GM12878 (cell line): Measurements from ENCODE around the gene ELL2. TPM values are rescaled to one million over a fixed set of nuclear protein-coding genes. Genes with fewer than 3 reads are reported as not detected.

ENCODE experiments used
- ATAC-seq: fragments of 200-7000 bp; cut with Tn5 transposase; 3 replicates; pipeline ENCODE4 v1.9.1; 2020; ENCODE audit warnings: mild to moderate bottlenecking, moderate library complexity
- BruUV-seq: library from RNA; stranded (reverse); fragments of 400-500 nt; replicated peaks from 2 replicates; lab custom pipeline; 2021; lab: Mats Ljungman, UMichigan
- CTCF ChIA-PET: fragments of 300-600 bp; sonication (Branson Sonifier 250); formaldehyde crosslinking; extraction: SDS; loops from one replicate; lab custom pipeline; 2021; ENCODE audit warnings: inconsistent platforms; lab: Yijun Ruan, JAX
- POLR2A ChIA-PET: fragments of 350-600 bp; formaldehyde crosslinking; extraction: SDS; loops from one replicate; lab custom pipeline; 2021; ENCODE audit warnings: inconsistent platforms; lab: Charles Lee
- RAD21 ChIA-PET: fragments of 300-600 bp; sonication (Branson Sonifier 250); formaldehyde crosslinking; loops from one replicate; lab custom pipeline; 2023; ENCODE audit warnings: antibody characterized with exemption; ENCODE audit not compliant: unreplicated experiment; lab: Charles Lee
- SMC1A ChIA-PET: fragments of 300-600 bp; sonication (Branson Sonifier 250); formaldehyde crosslinking; loops from one replicate; lab custom pipeline; 2023; ENCODE audit not compliant: unreplicated experiment, uncharacterized antibody; lab: Charles Lee
- DNase-seq: peaks from one replicate; pipeline ENCODE4 v3.0.0-alpha.2; 2011; ENCODE audit warnings: low read depth, low spot score
- FAIRE-seq: peaks from 3 replicates; lab custom pipeline; 2011; peaks lifted over from hg19 to GRCh38; lab: Jason Lieb, UNC
- H2AFZ ChIP-seq: 2 replicates; pipeline ENCODE4 v1.6.0; 2011; ENCODE audit warnings: low read depth, low read length, control low read depth; ENCODE audit not compliant: control insufficient read depth
- H3K27ac ChIP-seq: 2 replicates; pipeline ENCODE4 v1.5.1; 2011; ENCODE audit warnings: control low read depth; ENCODE audit not compliant: control insufficient read depth, insufficient read depth
- H3K27me3 ChIP-seq, 2 experiments: replicated peaks in 1 of 2; 2 replicates each; pipeline versions ENCODE4 v1.6.0 to v1.6.1; 2011; ENCODE audit warnings: low read length in 1 of 2; ENCODE audit not compliant: control insufficient read depth in 2 of 2, insufficient read depth in 2 of 2
- H3K36me3 ChIP-seq, 2 experiments: 2 replicates each; pipeline ENCODE4 v1.5.1; 2011; ENCODE audit warnings: low read length in 1 of 2; ENCODE audit not compliant: control insufficient read depth in 2 of 2, insufficient read depth in 2 of 2
- H3K4me1 ChIP-seq: 2 replicates; pipeline ENCODE4 v1.6.1; 2011; ENCODE audit warnings: mild to moderate bottlenecking, low read length, moderate library complexity, mixed read lengths; ENCODE audit not compliant: control insufficient read depth, insufficient read depth
- H3K4me2 ChIP-seq: 2 replicates; pipeline ENCODE4 v1.6.0; 2011; ENCODE audit warnings: control low read depth; ENCODE audit not compliant: control insufficient read depth, insufficient read depth
- H3K4me3 ChIP-seq: fragments of 200-600 bp; sonication (generic); 2 replicates; pipeline ENCODE4 v1.5.1; 2016
- H3K79me2 ChIP-seq: 2 replicates; pipeline ENCODE4 v1.6.0; 2011; ENCODE audit warnings: low read length; ENCODE audit not compliant: control insufficient read depth, insufficient read depth
- H3K9ac ChIP-seq: 2 replicates; pipeline ENCODE4 v1.8.0; 2011; ENCODE audit warnings: low read length, control low read depth, mixed read lengths; ENCODE audit not compliant: control insufficient read depth, insufficient read depth
- H3K9me3 ChIP-seq: replicated peaks from 3 replicates; pipeline ENCODE4 v1.5.1; 2011; ENCODE audit warnings: mild to moderate bottlenecking, low read length; ENCODE audit not compliant: control insufficient read depth, insufficient read depth
- H4K20me1 ChIP-seq: 2 replicates; pipeline ENCODE4 v1.6.0; 2011; ENCODE audit not compliant: control insufficient read depth, insufficient read depth
- ATF3 ChIP-seq: IDR thresholded peaks from 2 replicates; pipeline ENCODE4 v1.6.1; 2011; ENCODE audit warnings: low read depth, mild to moderate bottlenecking, low read length, moderate library complexity, borderline replicate concordance; ENCODE audit errors: extremely low read depth
- CTCF ChIP-seq, 3 experiments: IDR thresholded peaks in 2 of 3; conservative IDR thresholded peaks in 1 of 3; 2 replicates each; pipeline ENCODE4 v1.5.1; 2011; ENCODE audit warnings: low read depth in 3 of 3, low read length in 3 of 3, mild to moderate bottlenecking in 3 of 3, control low read depth in 2 of 3, moderate library complexity in 2 of 3, inconsistent platforms in 1 of 3, mixed read lengths in 1 of 3; ENCODE audit not compliant: control insufficient read depth in 2 of 3, insufficient read depth in 1 of 3; ENCODE audit errors: extremely low read depth in 1 of 3
- ELK1 ChIP-seq: IDR thresholded peaks from 2 replicates; pipeline ENCODE4 v1.6.1; 2012; ENCODE audit warnings: low read depth, low read length, improper control_type of control experiment
- HDAC6 ChIP-seq: fragments of 200-600 bp; sonication (generic); IDR thresholded peaks from one replicate; pipeline ENCODE4 v1.8.0; 2017; ENCODE audit warnings: antibody characterized with exemption; ENCODE audit not compliant: unreplicated experiment
- IRF4 ChIP-seq: IDR thresholded peaks from 2 replicates; pipeline ENCODE4 v1.6.1; 2011; ENCODE audit warnings: low read depth, low read length
- MXI1 ChIP-seq: fragments of 150-350 bp; IDR thresholded peaks from 2 replicates; pipeline ENCODE4 v1.6.1; 2011; ENCODE audit warnings: low read depth, mild to moderate bottlenecking, inconsistent platforms, low read length, improper control_type of control experiment
- POU2F2 ChIP-seq: IDR thresholded peaks from 3 replicates; pipeline ENCODE4 v1.6.1; 2011; ENCODE audit warnings: low read depth, mild to moderate bottlenecking, low read length, borderline replicate concordance
- RAD21 ChIP-seq: IDR thresholded peaks from 2 replicates; pipeline ENCODE4 v1.6.1; 2011; ENCODE audit warnings: mild to moderate bottlenecking, low read depth, low read length, moderate library complexity; ENCODE audit not compliant: insufficient read depth
- RB1 ChIP-seq: fragments of 450-650 bp; formaldehyde crosslinking; IDR thresholded peaks from 2 replicates; pipeline ENCODE4 v1.6.1; 2017; ENCODE audit warnings: mild to moderate bottlenecking, borderline replicate concordance
- RUNX3 ChIP-seq: IDR thresholded peaks from 2 replicates; pipeline ENCODE4 v1.6.1; 2012; ENCODE audit warnings: low read length, inconsistent platforms
- SMC3 ChIP-seq: IDR thresholded peaks from 2 replicates; pipeline ENCODE4 v1.6.1; 2011; ENCODE audit warnings: low read length, improper control_type of control experiment, borderline replicate concordance
- YBX1 ChIP-seq: fragments of 450-650 bp; IDR thresholded peaks from 2 replicates; pipeline ENCODE4 v1.6.1; 2016; ENCODE audit warnings: antibody characterized with exemption
- YY1 ChIP-seq: IDR thresholded peaks from 2 replicates; pipeline ENCODE4 v1.6.1; 2011; ENCODE audit warnings: low read depth, mild to moderate bottlenecking, low read length
- ZNF687 ChIP-seq: fragments of 450-650 bp; IDR thresholded peaks from 2 replicates; pipeline ENCODE4 v1.6.1; 2017; ENCODE audit warnings: mild to moderate bottlenecking, moderate library complexity
- WGBS: methylation state at CpG from one replicate; pipeline ENCODE4 v1.1.6; 2016; ENCODE audit warnings: low lambda C conversion rate; ENCODE audit not compliant: insufficient replicate concordance, insufficient coverage; ENCODE audit errors: missing lambda C conversion rate; 5-methylcytosine and 5-hydroxymethylcytosine counted together
- in situ Hi-C: fragments of 300-500 bp; cut with MboI; formaldehyde crosslinking; loops from 9 replicates; pipeline ENCODE4 v1.14.3; 2018; ENCODE audit warnings: mixed read lengths
- intact Hi-C: fragments of 100-400 bp; cut with micrococcal nuclease; formaldehyde crosslinking; loops from one replicate; pipeline ENCODE4 v1.14.2; 2022; ENCODE audit not compliant: unreplicated experiment
- polyA plus RNA-seq, 11 experiments: library from polyadenylated mRNA; depleted of rRNA in 4 of 11; unstranded in 6 of 11; stranded (reverse) in 5 of 11; fragments of >200 nt; fragmentation: Nextera tagmentation in 4 of 11; fragmentation: Illumina TruSeq in 1 of 11; extraction: Ambion mirVana in 4 of 11; extraction: Trizol in 1 of 11; gene quantifications; 1 replicate in 1 of 11; 2 replicates in 10 of 11; pipeline versions ENCODE4 v1.2.1 to v1.2.3, GENCODE V29; 2011 to 2016; ENCODE audit warnings: inconsistent platforms in 2 of 11, missing spikeins in 2 of 11, low read depth in 1 of 11
- total RNA-seq, 4 experiments: library from RNA; depleted of rRNA in 3 of 4; stranded (reverse); fragments of >200 nt in 3 of 4; fragmentation: Illumina TruSeq in 1 of 4; extraction: Trizol in 1 of 4; gene quantifications; 2 replicates each; pipeline versions ENCODE4 v1.2.1 to v1.2.3, GENCODE V29; 2013 to 2021

Gene ELL2
- total and polyA plus RNA-seq, 10 of the 15 experiments (the other 5 are each of a cell fraction or from before 2014, with no cell fraction given), result 24.2 to 91.4 (median 57.4) TPM

- no peak overlapping the region for H3K4me2 ChIP-seq
- 51% methylated on average over 7 of the region's 7 CpGs for WGBS
- peak overlapping the region; percentile 54 for H2AFZ ChIP-seq
- no peak overlapping the region for H3K4me3 ChIP-seq
- TF ChIP-seq MXI1, result no peak
- 0 out of 3 replicates have a peak, but pooled peaks have one; percentile 16 for TF ChIP-seq POU2F2
- TF ChIP-seq RAD21, result peak; percentile 98
- TF ChIP-seq YBX1, result no peak
- peak; percentile 98 for TF ChIP-seq SMC3
- peak; percentile 88 to 97 (median 95); a peak in 5 of 6 replicates for TF ChIP-seq CTCF (IDR thresholded peaks at IDR 0.05 in 2 of 3, conservative IDR thresholded peaks at IDR 0.05 in 1 of 3; ENCODE audit: control insufficient read depth in 2 of 3, extremely low read depth in 1 of 3, insufficient read depth in 1 of 3, low read depth in 3 of 3, low read length in 3 of 3)
- TF ChIP-seq ZNF687, result no peak
- TF ChIP-seq YY1, result peak; percentile 82
- TF ChIP-seq RUNX3, result no peak
- 0 out of 2 replicates have a peak, but pooled peaks have one; percentile 52 for TF ChIP-seq RB1
- TF ChIP-seq ELK1, result no peak
- TF ChIP-seq HDAC6, result no peak
- TF ChIP-seq IRF4, result peak; percentile 36; the same call in 1 of the 2 replicates
- TF ChIP-seq ATF3, result peak; percentile 27; the same call in 1 of the 2 replicates
- H4K20me1 ChIP-seq, result no peaks in the 10 kb centered on the region
- peak; percentile 82 for ATAC-seq
- no peaks in the 10 kb centered on the region for H3K36me3 ChIP-seq
- H3K27me3 ChIP-seq, result no peaks in the 10 kb centered on the region
- in situ Hi-C loops, result loop anchor here (5.0 kb wide), 2 partner anchors 69 to 184 kb away; no protein-coding TSS in a partner anchor
- BruUV-seq, result no TSS peak
- H3K79me2 ChIP-seq, result no peaks in the 10 kb centered on the region
- intact Hi-C loops, result loop anchor here (1.0 to 10.0 kb wide), 5 partner anchors 65 to 564 kb away; partner anchors contain the start of genes ARSK and SKIC3
- RAD21 ChIA-PET, result interaction anchor here (0.8 to 11.1 kb wide), 8 partner anchors 10 to 202 kb away, joined by 3 to 209 read pairs (median 4); partner anchors contain the start of gene RFESD
- CTCF ChIA-PET, result interaction anchor here (0.8 to 20.1 kb wide), 21 partner anchors 8 to 491 kb away, joined by 3 to 653 read pairs (median 5); partner anchors contain the start of gene RFESD
- no peak overlapping the region for H3K27ac ChIP-seq
- SMC1A ChIA-PET, result interaction anchor here (0.6 to 21.9 kb wide), 20 partner anchors 8 to 757 kb away, joined by 3 to 622 read pairs (median 5); partner anchors contain the start of genes GLRX and RFESD
- no peaks in the 10 kb centered on the region for H3K9me3 ChIP-seq
- H3K4me1 ChIP-seq, result peaks cover 12% of the 10 kb centered on the region
- no peak overlapping the region for H3K9ac ChIP-seq
- peak; percentile 64 for FAIRE-seq
- no peak for DNase-seq
- POLR2A ChIA-PET, result interaction anchor here (0.6 to 1.1 kb wide), 4 partner anchors 27 to 328 kb away, joined by 3 to 5 read pairs (median 4); partner anchors contain the start of gene RFESD
Observed at GRCh38 chr5:95846554-95847260, 114.9 kb downstream of the ELL2 start.
